Inflammatory macrophage (primary cell): Measurements from ENCODE around the gene CEP57L1.
A peak's percentile ranks its signal among the peaks of the same experiment; 100 is the strongest.

ENCODE experiments used
- DNase-seq, 2 donors: peaks; one replicate each; pipeline ENCODE4 v3.0.0-alpha.2; 2020 to 2022
- total RNA-seq, 18 experiments: gene quantifications; one replicate each; lab custom pipeline; 2026; ENCODE audit warnings: mixed read lengths in 6 of 18, inconsistent platforms in 2 of 18; lab: John Stamatoyannopoulos, UW

The CEP57L1 gene
- 9.5 to 34.1 (median 16.8) reads per million in 18 experiments for total RNA-seq

GRCh38 chr6:109095036-109095834, at the start of gene CEP57L1:
Gene CEP57L1 (plus strand): TSS chr6:109095507. CDS start chr6:109145222, 49,715 bp downstream.
- DNase-seq: peak; percentile 98 to 99

DNA sequence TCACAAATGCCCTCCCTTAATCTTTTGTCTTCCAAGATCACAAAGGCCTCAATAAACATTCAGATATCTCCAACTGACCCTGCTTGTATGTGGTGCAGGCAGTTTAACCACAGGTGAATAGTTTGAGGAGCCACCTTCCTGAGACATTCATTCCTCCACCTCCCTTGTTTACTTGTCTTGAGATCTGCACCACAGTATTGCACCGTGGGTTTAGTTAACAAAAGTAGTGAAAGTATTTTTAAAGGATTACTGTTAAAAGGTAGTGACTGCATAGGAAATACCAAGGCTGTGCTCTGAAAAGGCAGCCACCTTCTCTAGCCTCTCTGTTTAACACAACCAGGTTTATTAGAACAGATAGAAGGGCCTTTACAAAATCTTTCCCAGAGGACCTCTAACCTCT, 47.1 kb upstream of the CEP57L1 start:
- DNase-seq: no peak

DNA sequence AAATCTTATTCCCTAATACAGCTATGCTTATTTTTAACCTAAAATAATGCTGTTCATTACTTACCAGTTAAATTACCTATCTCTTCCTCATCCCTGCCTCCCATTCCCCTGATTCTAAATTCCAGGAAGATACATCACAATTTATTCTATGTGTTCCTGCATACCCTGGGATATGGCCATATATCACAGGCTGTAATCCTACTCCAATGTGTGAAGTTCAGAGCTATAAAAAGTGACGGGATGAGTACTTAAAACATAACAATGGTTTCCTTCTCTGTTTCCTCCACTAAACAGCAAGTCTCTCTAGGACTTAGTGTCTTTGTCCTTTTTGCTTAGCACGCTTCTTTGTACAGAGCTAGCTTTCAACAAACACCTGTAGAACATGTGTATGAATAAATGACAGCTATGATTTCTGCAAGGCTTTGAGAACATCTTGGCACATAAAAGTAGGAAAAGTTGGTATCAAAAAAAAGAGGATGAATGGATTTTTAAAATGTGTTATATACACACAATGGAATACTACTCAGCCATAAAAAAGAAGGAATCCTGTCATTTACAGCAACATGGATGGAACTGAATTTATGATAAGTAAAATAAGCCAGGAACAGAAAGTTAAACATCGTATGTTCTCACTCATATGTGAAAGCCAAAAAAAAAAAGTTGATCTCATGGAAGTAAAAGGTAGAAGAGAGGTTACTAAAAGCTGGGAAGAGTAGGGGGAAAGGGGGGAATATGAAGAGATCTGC, 46.5 kb upstream of the CEP57L1 start:
- no peak for DNase-seq

DNA sequence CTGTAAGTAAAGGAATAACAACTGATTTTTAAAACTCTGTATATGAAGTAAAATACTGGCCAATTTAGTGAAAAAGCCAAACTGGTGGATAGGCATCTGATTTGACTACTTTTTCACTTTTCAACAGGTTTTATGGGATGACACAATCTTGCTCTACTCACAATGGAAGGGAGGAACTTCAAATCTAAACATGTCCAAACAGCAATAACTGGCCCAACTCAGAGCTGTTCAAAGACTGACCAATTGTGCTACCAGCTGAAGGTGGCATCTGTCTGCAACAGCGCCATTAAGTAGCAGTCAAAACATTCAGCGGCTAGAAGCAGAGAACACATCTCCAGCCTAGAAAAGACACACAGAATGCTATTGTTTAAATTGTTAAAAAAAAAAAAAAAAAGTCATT, 45.3 kb upstream of the CEP57L1 start:
- no peak for DNase-seq

GRCh38 chr6:109050447-109051102, 44.7 kb upstream of the CEP57L1 start:
- no peak for DNase-seq

GRCh38 chr6:109051301-109052017, 43.8 kb upstream of the CEP57L1 start:
- no peak for DNase-seq

DNA sequence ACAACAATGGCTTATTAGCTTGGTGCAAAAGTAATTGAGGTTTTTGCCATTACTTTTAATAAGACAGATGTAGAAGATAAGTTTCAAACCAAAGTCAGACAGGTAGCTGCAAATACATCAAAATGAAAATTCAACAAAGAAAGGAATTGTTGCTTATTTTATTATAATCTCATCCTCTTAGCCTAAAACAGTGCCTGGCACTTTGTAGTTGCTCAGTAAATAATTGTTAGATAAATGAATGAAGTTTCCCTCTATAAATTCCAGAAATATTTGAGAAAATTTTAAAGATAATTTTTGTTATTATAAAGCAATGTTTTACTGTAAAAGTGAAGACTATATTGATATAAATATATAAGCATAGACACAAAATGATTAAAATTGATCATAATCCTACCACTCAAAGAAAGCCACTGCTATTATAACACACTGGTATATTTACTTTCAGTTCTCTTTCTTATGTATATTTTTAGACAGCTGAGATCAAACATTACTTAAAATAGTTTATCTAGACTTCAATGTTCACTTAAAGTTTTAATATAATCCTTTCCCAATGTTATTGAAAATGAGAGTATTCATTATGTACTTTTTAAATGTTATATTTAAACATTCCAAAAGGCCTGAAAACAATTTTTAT, 43.2 kb upstream of the CEP57L1 start:
- no peak for DNase-seq

DNA sequence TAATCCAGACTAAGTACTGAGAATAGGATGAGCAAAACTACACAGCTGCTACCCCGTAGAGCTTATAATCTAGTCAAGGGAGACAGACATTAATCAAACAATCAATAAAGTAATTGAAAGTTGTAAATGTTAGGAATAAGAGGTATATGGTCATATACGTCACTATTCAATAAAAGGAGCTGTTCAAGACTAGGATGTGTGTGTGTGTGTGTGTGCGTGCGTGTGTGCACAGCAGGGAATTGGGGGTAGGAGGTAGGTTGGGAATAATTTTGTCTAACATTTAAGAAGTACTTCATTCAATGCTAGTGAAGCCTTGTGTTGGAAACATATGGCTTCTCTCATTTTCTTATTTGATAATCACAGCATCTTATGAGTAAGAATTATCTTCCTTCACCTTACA, 42.5 kb upstream of the CEP57L1 start:
- no peak for DNase-seq

DNA sequence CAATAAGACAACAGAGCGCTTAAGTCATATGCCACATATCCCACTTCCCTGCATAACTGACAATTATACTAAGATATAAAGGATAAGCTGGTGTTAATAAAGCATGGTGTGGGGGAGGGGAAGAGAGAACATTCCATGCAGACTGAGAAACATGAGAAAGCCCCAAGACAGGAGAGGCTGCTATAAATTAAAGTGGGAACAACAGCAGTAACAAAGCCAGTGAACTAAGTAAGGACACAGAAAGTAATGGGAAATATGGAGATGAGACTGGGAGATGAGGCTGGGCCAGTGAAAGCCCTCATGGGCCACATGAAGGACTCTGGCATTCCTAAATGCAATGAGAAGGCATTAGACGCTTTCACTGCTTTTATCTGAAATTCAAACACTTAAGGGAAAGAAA, 42.0 kb upstream of the CEP57L1 start:
- no peak for DNase-seq

GRCh38 chr6:109055771-109056235, 39.5 kb upstream of the CEP57L1 start:
- DNase-seq: no peak

GRCh38 chr6:109056661-109057060, 38.6 kb upstream of the CEP57L1 start:
- DNase-seq: no peak

DNA sequence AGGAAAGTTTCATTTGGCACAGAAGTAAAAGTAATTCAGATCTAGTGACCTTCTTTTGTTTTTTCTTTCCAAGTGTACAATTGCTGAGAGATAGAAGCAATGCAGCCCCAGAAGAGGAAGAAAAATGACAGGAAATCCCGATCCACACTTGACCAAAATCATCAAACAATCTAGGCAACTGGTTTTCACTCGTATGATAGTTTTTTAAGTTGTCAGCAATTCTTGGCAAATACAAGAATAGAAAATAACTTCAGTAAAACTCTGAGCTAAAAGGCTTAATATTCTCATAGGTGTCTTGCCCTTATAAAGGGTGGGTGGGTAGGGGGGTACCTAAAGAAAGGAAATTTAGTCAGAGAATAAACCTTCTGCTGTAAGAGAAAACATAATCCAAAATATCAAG, 36.7 kb upstream of the CEP57L1 start:
- DNase-seq: no peak

- peak; percentile 74 to 76 for DNase-seq
Observed at GRCh38 chr6:109059153-109059552, 36.2 kb upstream of the CEP57L1 start.

DNA sequence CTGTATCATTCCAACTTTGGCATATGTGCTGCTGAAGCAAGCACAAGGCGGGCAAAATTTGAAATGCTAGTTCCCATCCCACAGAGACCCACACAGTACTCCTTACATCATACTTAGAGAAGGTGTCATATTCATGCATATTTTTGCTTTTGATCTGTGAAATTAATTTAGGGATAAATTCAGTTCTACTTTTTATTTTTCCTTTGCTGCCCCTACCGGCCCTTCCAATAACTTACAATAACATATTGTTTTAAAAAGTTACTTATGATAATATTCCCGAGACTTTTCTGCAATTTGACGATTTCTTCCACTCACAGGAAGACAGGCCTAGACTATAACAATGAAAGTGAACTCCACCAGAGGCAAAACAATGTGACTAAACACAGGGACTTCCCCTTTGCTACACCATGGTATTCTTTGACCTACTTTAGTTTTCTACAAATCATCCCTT, 35.7 kb upstream of the CEP57L1 start:
- DNase-seq: peak; percentile 67

GRCh38 chr6:109060571-109060970, 34.7 kb upstream of the CEP57L1 start:
- DNase-seq: no peak

- DNase-seq: no peak
Observed at GRCh38 chr6:109062216-109062615, 33.1 kb upstream of the CEP57L1 start.

DNA sequence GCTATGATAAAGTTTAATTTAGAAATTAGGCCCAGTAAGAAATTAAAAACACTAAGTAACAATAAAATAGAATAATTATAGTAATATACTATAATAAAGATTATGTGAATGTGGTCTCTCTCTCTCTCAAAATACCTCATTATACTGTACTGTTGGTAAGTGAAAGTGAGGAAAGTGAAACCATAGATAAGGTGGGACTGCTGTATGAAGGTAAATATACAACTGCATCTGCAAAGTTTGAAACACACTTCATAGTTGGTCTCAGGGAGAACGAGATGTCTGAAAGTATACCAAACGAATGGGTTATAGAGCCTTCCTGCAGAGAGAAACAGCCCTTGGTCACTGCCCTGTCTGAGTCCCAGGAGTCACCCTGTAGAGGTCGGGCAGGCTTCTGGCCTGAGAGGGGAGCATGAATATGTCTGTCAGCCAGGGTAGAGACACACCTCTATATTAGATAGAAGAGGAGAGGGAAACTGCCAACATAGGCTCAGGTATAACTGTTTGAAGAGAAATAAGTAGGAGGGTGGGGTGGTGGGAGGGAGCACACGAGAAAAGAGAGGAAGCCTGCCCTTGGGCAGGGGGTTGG, 32.4 kb upstream of the CEP57L1 start:
- no peak for DNase-seq

DNA sequence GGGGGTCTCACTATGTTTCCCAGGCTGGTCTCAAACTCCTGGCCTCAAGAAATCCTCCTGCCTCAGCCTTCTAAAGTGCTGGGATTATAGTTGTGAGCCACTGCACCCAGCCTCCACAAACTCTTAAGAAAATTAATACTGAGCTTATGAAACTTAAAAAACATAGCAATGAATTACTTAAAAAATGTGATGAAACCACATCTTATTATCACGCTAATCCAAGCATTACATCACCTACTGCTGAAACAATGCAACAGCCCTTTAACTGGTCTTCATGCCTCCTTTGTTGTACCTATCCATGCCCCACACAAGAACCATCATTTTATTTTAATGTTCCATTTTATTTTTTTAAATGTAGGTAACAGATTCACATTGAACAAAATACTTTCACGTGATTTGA, 25.6 kb upstream of the CEP57L1 start:
- DNase-seq: peak; percentile 45 to 76

DNA sequence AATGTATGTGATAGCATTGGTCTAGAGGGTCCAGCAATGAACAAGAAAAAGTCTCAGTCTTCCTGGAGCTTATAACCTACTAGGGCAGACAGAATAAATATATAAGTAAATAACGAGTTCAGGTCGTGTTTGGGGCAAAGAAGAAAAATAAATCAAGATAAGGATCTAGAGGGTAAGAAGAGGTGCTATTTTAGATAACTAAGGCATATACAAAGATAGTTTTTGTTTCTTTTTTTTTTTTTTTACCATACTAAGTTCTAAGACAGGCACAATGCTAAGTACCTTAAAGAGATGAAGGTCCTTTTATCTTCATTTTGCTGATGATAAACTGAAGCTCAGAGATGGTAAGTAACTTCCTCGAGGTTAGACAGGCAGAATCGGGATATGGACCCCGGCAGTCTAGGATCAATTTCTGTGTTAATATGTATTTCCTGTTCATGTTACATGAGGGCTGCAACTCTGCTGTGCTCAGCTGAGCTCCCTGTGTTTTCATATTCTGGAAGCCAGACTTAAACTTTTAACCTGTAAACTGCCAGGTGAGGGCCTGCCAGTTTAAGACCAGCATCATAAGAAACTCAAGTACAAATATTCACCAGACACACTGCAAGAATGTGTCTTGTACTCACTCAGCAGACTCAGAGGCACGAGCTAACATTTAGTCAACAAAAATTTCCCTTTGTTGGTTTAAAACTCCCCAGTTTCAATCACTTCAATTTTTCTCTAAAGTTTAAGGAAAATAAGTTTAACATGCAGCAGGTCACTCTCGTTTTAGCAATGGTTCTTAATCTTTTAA, 24.0 kb upstream of the CEP57L1 start:
- DNase-seq: no peak

- peak; percentile 73 to 79 for DNase-seq
Observed at GRCh38 chr6:109073344-109074132, 21.8 kb upstream of the CEP57L1 start.
